Body of pancreas (tissue), 4 donors: ENCODE data around the gene DNAJB14. TPM values are rescaled to one million over a fixed set of nuclear protein-coding genes. Genes with fewer than 3 reads are reported as not detected.

Experiments used
- ATAC-seq: fragments of 150-250 bp; one replicate; pipeline ENCODE4 v1.9.1; 2016
- DNase-seq, 4 donors: peaks; one replicate each; pipeline ENCODE4 v3.0.0-alpha.2; 2019
- H3K27ac ChIP-seq, 4 donors: fragments of 200-600 bp; sonication (generic); 1 replicate in 3 of 4; 2 replicates in 1 of 4; pipeline versions ENCODE4 v1.5.1 to v1.6.1; 2016 to 2019; ENCODE audit warnings: mild to moderate bottlenecking in 1 of 4, mixed read lengths in 1 of 4, moderate library complexity in 1 of 4
- H3K27me3 ChIP-seq, 2 donors: fragments of 200-600 bp; sonication (generic); one replicate each; pipeline ENCODE4 v1.6.0; 2016; ENCODE audit warnings: mild to moderate bottlenecking in 1 of 2
- H3K36me3 ChIP-seq, 2 donors: fragments of 200-600 bp; sonication (generic); replicated peaks in 1 of 2; 2 replicates each; pipeline ENCODE4 v1.5.1; 2016; ENCODE audit warnings: low read depth in 2 of 2; ENCODE audit not compliant: insufficient read depth in 1 of 2
- H3K4me1 ChIP-seq: fragments of 200-600 bp; sonication (generic); one replicate; pipeline ENCODE4 v1.6.0; 2016
- H3K4me3 ChIP-seq, 2 donors: fragments of 200-600 bp; sonication (generic); 1 replicate in 1 of 2; 2 replicates in 1 of 2; pipeline ENCODE4 v1.5.1; 2016 to 2019
- H3K9me3 ChIP-seq, 3 donors: fragments of 200-600 bp; sonication (generic); 1 replicate in 2 of 3; 2 replicates in 1 of 3; pipeline ENCODE4 v1.5.1; 2016
- POLR2A ChIP-seq, 3 donors: fragments of 450-650 bp; IDR thresholded peaks; one replicate each; pipeline ENCODE4 v1.6.1; 2016; ENCODE audit warnings: antibody characterized with exemption in 3 of 3, mild to moderate bottlenecking in 2 of 3
- WGBS, 2 donors: methylation state at CpG; one replicate each; pipeline ENCODE4 v1.1.5; 2017; 5-methylcytosine and 5-hydroxymethylcytosine counted together
- intact Hi-C: fragments of 100-400 bp; cut with DNase I; formaldehyde crosslinking; loops from one replicate; pipeline ENCODE4 v1.15.1; 2023
- total RNA-seq, 2 donors: library from RNA; depleted of rRNA; stranded (reverse); fragments of >200 nt; gene quantifications; one replicate each; pipeline ENCODE4 v1.1.0, GENCODE V29; 2016
- TF ChIP-seq, protein P1 (sequence below), 7 experiments: fragments of 450-650 bp in 4 of 7; fragments of 200-600 bp in 3 of 7; sonication (generic) in 3 of 7; IDR thresholded peaks; one replicate each; pipeline ENCODE4 v1.5.1; 2016 to 2019; ENCODE audit warnings: antibody characterized with exemption in 7 of 7

Gene DNAJB14
- total RNA-seq, 2 donors from 2014 or later: 20.8 to 30.7 TPM

DNA sequence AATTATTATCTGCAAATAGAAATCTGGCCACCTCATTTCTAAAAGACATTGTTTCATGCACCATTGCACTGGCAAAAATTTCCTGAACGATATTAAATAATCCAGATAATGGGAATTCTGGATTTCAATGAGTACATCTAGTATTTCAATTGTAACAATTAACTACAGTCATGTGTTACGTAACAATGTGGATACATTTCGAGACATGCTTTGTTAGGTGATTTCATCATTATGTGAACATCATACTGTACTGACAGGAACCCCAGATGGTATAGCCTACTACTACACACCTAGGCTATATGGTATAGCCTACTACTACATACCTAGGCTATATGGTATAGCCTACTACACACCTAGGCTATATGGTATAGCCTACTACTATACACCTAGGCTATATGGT, 67.0 kb downstream of the DNAJB14 start:
- H3K4me3 ChIP-seq: no peak overlapping the region
- no peak overlapping the region for H3K27ac ChIP-seq
- peaks cover 11 to 26% of the 10 kb centered on the region in 2 donors for H3K36me3 ChIP-seq
- intact Hi-C loops: no loop called here
- TF ChIP-seq POLR2A (IDR thresholded peaks at IDR 0.05): no peak
- TF ChIP-seq, protein P1, sequence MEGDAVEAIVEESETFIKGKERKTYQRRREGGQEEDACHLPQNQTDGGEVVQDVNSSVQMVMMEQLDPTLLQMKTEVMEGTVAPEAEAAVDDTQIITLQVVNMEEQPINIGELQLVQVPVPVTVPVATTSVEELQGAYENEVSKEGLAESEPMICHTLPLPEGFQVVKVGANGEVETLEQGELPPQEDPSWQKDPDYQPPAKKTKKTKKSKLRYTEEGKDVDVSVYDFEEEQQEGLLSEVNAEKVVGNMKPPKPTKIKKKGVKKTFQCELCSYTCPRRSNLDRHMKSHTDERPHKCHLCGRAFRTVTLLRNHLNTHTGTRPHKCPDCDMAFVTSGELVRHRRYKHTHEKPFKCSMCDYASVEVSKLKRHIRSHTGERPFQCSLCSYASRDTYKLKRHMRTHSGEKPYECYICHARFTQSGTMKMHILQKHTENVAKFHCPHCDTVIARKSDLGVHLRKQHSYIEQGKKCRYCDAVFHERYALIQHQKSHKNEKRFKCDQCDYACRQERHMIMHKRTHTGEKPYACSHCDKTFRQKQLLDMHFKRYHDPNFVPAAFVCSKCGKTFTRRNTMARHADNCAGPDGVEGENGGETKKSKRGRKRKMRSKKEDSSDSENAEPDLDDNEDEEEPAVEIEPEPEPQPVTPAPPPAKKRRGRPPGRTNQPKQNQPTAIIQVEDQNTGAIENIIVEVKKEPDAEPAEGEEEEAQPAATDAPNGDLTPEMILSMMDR (IDR thresholded peaks at IDR 0.05): no peak
- H3K9me3 ChIP-seq: no peaks in the 10 kb centered on the region
- DNase-seq: no peak
- ATAC-seq: no peak
- WGBS, 2 donors: 83 to 89% methylated on average over 3 of the region's 3 CpGs
- no peaks in the 10 kb centered on the region for H3K4me1 ChIP-seq
- no peaks in the 10 kb centered on the region for H3K27me3 ChIP-seq

DNA sequence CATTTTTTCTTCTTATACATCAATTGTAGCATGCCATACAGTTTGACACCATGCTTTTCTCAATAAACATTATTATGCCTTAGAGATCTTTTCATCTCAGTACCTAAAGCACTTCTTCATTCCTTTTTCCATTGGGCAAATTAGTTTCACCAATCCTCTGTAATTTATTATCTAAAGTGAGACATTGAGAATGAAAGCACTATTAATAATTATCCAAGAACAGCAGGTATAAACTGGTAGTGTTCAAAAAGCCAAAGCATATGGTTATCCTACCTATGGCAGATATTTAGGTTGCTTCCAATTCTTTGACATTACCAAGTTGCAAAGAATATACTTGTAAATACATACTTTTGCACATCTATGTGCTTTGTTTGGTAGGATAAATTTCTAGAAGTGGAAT, 67.8 kb downstream of the DNAJB14 start:
- intact Hi-C loops: no loop called here
- H3K27ac ChIP-seq: no peak overlapping the region
- no peak for DNase-seq
- no peak overlapping the region for H3K4me3 ChIP-seq
- H3K27me3 ChIP-seq: no peaks in the 10 kb centered on the region
- TF ChIP-seq, protein P1 (IDR thresholded peaks at IDR 0.05): no peak
- no peak for TF ChIP-seq POLR2A (IDR thresholded peaks at IDR 0.05)
- H3K9me3 ChIP-seq: no peaks in the 10 kb centered on the region
- ATAC-seq: no peak
- H3K36me3 ChIP-seq: peaks cover 11 to 25% of the 10 kb centered on the region in 2 donors
- H3K4me1 ChIP-seq: no peaks in the 10 kb centered on the region

DNA sequence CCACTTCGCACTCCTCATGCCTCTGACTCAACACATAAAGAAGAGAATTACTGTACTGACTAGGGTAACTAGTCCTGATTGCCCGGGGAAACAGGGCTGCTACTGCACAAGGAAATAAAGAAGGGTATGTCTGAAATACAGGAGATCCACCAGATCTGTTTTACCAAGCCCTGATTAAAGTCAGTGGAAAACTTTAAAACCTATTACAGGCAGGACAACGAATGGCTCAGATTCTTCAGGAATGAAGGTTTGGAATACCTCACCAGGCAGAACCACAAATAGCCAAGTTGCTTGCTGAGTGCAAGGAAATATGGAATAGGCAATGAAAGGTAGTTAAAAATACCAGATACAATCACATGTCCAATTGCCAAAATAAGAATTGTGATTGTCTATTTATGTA, 69.5 kb downstream of the DNAJB14 start:
- H3K9me3 ChIP-seq: no peaks in the 10 kb centered on the region
- WGBS, 2 donors: 84 to 90% methylated on average over 3 of the region's 3 CpGs
- DNase-seq: no peak
- TF ChIP-seq, protein P1 (IDR thresholded peaks at IDR 0.05): no peak
- TF ChIP-seq POLR2A (IDR thresholded peaks at IDR 0.05): no peak
- intact Hi-C loops: no loop called here
- ATAC-seq: no peak
- peaks cover 11 to 22% of the 10 kb centered on the region in 2 donors for H3K36me3 ChIP-seq
- no peak overlapping the region for H3K4me3 ChIP-seq
- no peaks in the 10 kb centered on the region for H3K27me3 ChIP-seq
- no peak overlapping the region for H3K27ac ChIP-seq
- no peaks in the 10 kb centered on the region for H3K4me1 ChIP-seq

DNA sequence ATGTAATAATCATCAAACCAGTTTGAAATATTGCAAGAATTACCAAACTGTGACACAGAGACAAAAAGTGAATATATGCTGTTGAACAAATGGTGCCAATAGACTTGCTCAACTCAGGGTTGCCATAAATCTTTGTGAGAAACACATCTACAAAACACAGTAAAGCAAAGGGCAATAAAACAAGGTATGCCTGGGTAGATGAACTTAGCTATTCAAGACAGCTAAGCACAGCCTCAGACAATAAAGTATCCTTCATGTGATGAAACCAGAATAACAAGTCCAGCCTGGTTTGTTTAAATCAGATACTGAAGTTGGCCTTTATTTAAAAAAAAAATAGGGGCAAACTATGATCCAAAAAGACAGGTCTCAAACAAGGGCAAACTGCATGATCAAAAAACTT, 71.3 kb downstream of the DNAJB14 start:
- Histone ChIP-seq H3K27me3 (no peaks in the 10 kb centered on the region), H3K27ac (no peak overlapping the region), H3K36me3 (peaks cover 3 to 9% of the 10 kb centered on the region in 2 donors), H3K9me3 (no peaks in the 10 kb centered on the region), H3K4me3 (no peak overlapping the region), H3K4me1 (no peaks in the 10 kb centered on the region)
- TF ChIP-seq, protein P1 (IDR thresholded peaks at IDR 0.05): no peak
- TF ChIP-seq POLR2A (IDR thresholded peaks at IDR 0.05): no peak
- intact Hi-C loops: no loop called here
- no peak for DNase-seq
- ATAC-seq: no peak

DNA sequence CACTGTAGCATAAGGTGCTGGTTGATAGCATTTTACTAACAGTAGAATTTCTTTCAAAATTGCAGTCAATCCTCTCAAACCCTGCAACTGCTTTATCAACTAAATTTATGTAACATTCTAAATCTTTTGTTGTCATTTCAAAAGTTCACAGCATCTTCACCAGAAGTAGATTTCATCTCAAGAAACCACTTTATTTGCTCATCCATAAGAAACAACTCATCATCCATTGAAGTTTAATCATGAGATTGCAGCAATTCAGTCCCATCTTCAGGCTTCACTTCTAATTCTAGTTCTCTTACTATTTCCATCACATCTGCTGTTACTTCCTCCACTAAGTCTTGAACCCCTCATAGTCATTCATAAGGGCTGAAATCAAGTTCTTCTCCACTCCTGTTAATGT, 73.8 kb downstream of the DNAJB14 start:
- no peak for ATAC-seq
- H3K27ac ChIP-seq: no peak overlapping the region
- H3K27me3 ChIP-seq: no peaks in the 10 kb centered on the region
- no peaks in the 10 kb centered on the region for H3K4me1 ChIP-seq
- no peak overlapping the region for H3K4me3 ChIP-seq
- TF ChIP-seq POLR2A (IDR thresholded peaks at IDR 0.05): no peak
- TF ChIP-seq, protein P1 (IDR thresholded peaks at IDR 0.05): no peak
- intact Hi-C loops: no loop called here
- no peaks in the 10 kb centered on the region for H3K9me3 ChIP-seq
- no peaks in the 10 kb centered on the region for H3K36me3 ChIP-seq
- DNase-seq: no peak
